ENCODE data around the gene SLC7A14. TPM values are rescaled to one million over a fixed set of nuclear protein-coding genes. Genes with fewer than 3 reads are reported as not detected.

Gene SLC7A14
- total RNA-seq, 1 experiment from 2014 or later = not detected

DNA sequence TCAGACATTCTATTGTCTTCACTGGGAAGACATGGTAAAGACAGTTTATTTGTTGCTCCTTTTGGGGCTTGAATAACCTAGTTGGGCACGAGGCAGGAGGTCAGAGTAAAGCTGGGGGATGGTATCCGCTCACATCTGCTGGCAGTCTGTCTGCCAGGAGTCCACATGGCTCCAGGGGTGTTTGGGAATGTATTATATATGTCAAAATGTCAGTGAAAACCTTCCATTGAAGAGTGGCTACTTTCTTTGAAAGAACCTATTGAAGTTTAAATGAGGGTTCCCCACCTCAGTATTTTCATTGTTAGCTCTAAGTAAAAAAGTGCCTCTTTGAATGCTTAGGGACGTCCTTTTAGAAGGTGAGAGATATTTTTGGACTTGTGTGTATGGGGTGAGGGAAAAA, 98.8 kb downstream of the SLC7A14 start:
- Mint-ChIP-seq H3K4me1 (ENCODE audit: insufficient read depth, unreplicated experiment) (no peaks in the 10 kb centered on the region), H3K9me3 (ENCODE audit: unreplicated experiment) (no peaks in the 10 kb centered on the region), H3K27ac (ENCODE audit: low read depth, unreplicated experiment) (no peak overlapping the region), H3K36me3 (ENCODE audit: insufficient read depth, unreplicated experiment) (no peaks in the 10 kb centered on the region), H3K27me3 (ENCODE audit: insufficient read depth, unreplicated experiment) (no peaks in the 10 kb centered on the region), H3K4me3 (ENCODE audit: unreplicated experiment) (no peak overlapping the region)
- ChIA-PET POLR2A (no interaction called here), CTCF (interaction anchor here (0.6 to 2.7 kb wide), 4 partner anchors 12 to 362 kb away, joined by 3 to 13 read pairs (median 4); no protein-coding TSS in a partner anchor)
- no peak for DNase-seq (ENCODE audit: unreplicated experiment)
- BruUV-seq (replicated peaks) = no TSS peak
- intact Hi-C loops (cut with micrococcal nuclease) = no loop called here
- TF ChIP-seq, protein P1, sequence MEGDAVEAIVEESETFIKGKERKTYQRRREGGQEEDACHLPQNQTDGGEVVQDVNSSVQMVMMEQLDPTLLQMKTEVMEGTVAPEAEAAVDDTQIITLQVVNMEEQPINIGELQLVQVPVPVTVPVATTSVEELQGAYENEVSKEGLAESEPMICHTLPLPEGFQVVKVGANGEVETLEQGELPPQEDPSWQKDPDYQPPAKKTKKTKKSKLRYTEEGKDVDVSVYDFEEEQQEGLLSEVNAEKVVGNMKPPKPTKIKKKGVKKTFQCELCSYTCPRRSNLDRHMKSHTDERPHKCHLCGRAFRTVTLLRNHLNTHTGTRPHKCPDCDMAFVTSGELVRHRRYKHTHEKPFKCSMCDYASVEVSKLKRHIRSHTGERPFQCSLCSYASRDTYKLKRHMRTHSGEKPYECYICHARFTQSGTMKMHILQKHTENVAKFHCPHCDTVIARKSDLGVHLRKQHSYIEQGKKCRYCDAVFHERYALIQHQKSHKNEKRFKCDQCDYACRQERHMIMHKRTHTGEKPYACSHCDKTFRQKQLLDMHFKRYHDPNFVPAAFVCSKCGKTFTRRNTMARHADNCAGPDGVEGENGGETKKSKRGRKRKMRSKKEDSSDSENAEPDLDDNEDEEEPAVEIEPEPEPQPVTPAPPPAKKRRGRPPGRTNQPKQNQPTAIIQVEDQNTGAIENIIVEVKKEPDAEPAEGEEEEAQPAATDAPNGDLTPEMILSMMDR (IDR thresholded peaks at IDR 0.05; ENCODE audit: unreplicated experiment) = no peak

DNA sequence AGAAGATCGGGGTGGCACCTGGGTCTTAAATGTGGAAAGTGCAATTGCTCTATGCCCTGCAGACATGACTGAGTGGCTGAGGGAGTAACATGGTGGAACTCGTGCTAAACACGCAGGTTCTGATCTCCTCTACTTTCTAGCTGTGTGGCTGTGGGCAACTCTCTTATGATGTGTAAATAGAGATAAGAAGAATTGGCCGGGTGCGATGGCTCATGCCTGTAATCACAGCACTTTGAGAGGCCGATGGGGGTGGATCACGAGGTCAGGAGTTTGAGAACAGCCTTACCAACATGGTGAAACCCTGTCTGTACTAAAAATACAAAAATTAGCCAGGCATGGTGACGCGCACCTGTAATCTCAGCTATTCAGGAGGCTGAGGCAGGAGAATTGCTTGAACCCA, 99.5 kb downstream of the SLC7A14 start:
- no peak for DNase-seq (ENCODE audit: unreplicated experiment)
- Mint-ChIP-seq H3K27ac (ENCODE audit: low read depth, unreplicated experiment) (no peak overlapping the region), H3K4me1 (ENCODE audit: insufficient read depth, unreplicated experiment) (no peaks in the 10 kb centered on the region), H3K36me3 (ENCODE audit: insufficient read depth, unreplicated experiment) (no peaks in the 10 kb centered on the region), H3K4me3 (ENCODE audit: unreplicated experiment) (no peak overlapping the region), H3K9me3 (ENCODE audit: unreplicated experiment) (no peaks in the 10 kb centered on the region), H3K27me3 (ENCODE audit: insufficient read depth, unreplicated experiment) (no peaks in the 10 kb centered on the region)
- BruUV-seq (replicated peaks) = no TSS peak
- TF ChIP-seq, protein P1 (IDR thresholded peaks at IDR 0.05; ENCODE audit: unreplicated experiment) = no peak
- POLR2A ChIA-PET = no interaction called here
- CTCF ChIA-PET = interaction anchor here (0.6 to 2.7 kb wide), 4 partner anchors 12 to 325 kb away, joined by 3 to 13 read pairs (median 3); no protein-coding TSS in a partner anchor
- intact Hi-C loops (cut with micrococcal nuclease) = no loop called here

DNA sequence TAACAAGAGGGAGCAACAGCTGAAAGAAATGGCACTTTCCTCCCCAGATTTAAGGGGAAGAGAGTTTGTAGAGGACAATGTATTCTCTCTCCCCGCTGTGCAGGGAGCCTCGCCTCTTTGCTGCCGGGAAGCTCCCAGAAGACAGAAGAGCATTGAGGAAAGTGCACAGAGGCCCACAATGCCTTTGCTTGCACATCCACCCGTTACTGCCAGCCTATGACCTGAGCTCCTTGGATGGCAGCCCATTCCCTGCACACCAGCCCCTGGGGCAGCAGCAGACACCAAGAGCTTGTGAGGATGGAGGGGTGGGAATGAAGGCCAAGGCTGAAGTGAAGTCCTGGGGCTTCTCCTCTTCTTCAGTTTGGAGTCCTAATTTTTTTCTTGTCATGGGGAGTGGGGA, 100.2 kb downstream of the SLC7A14 start:
- CTCF ChIA-PET = interaction anchor here (0.6 to 2.7 kb wide), 2 partner anchors 10 to 326 kb away, joined by 3 to 13 read pairs; no protein-coding TSS in a partner anchor
- Mint-ChIP-seq H3K27ac (ENCODE audit: low read depth, unreplicated experiment) (no peak overlapping the region), H3K9me3 (ENCODE audit: unreplicated experiment) (no peaks in the 10 kb centered on the region), H3K4me3 (ENCODE audit: unreplicated experiment) (no peak overlapping the region), H3K4me1 (ENCODE audit: insufficient read depth, unreplicated experiment) (no peaks in the 10 kb centered on the region), H3K36me3 (ENCODE audit: insufficient read depth, unreplicated experiment) (no peaks in the 10 kb centered on the region), H3K27me3 (ENCODE audit: insufficient read depth, unreplicated experiment) (no peaks in the 10 kb centered on the region)
- DNase-seq (ENCODE audit: unreplicated experiment) = peak; percentile 20
- no TSS peak for BruUV-seq (replicated peaks)
- TF ChIP-seq, protein P1 (IDR thresholded peaks at IDR 0.05; ENCODE audit: unreplicated experiment) = no peak
- intact Hi-C loops (cut with micrococcal nuclease) = no loop called here
- POLR2A ChIA-PET = interaction anchor here (0.7 to 1.1 kb wide), 3 partner anchors 9 to 167 kb away, joined by 3 to 6 read pairs (median 4); no protein-coding TSS in a partner anchor

DNA sequence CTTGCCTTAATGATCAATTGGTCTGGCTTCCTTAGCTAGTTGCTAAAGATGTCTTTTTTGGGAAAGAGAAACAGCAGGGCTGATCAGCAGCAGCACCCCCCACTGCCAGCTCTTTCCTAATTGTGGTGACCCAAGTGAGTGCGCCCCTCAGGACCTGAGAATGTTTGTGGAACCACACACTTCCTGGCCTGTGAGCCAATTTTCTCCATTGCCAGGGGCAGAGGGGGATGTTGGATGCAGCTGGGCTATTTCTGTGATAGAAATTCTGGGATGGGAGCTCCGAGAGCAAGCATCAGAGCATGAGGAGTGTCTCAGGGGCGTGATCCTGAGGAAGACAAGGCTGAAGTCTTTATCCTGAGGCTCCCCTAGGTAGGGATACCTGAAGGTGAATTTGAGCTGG, 100.6 kb downstream of the SLC7A14 start:
- ChIA-PET POLR2A (interaction anchor here (0.7 to 1.1 kb wide), 3 partner anchors 8 to 167 kb away, joined by 3 to 6 read pairs (median 4); no protein-coding TSS in a partner anchor), CTCF (interaction anchor here (0.6 to 2.7 kb wide), 2 partner anchors 10 to 326 kb away, joined by 3 to 13 read pairs; no protein-coding TSS in a partner anchor)
- DNase-seq (ENCODE audit: unreplicated experiment) = no peak
- Mint-ChIP-seq H3K4me1 (ENCODE audit: insufficient read depth, unreplicated experiment) (no peaks in the 10 kb centered on the region), H3K27me3 (ENCODE audit: insufficient read depth, unreplicated experiment) (no peaks in the 10 kb centered on the region), H3K27ac (ENCODE audit: low read depth, unreplicated experiment) (no peak overlapping the region), H3K36me3 (ENCODE audit: insufficient read depth, unreplicated experiment) (no peaks in the 10 kb centered on the region), H3K4me3 (ENCODE audit: unreplicated experiment) (no peak overlapping the region), H3K9me3 (ENCODE audit: unreplicated experiment) (no peaks in the 10 kb centered on the region)
- TF ChIP-seq, protein P1 (IDR thresholded peaks at IDR 0.05; ENCODE audit: unreplicated experiment) = no peak
- intact Hi-C loops (cut with micrococcal nuclease) = no loop called here
- no TSS peak for BruUV-seq (replicated peaks)
